Heart right ventricle (tissue), 16 donors: ENCODE data around the gene AGBL4. TPM values are rescaled to one million over a fixed set of nuclear protein-coding genes. Genes with fewer than 3 reads are reported as not detected.
A peak's percentile ranks its signal among the peaks of the same experiment; 100 is the strongest.

ENCODE experiments used
- ATAC-seq, 8 donors: fragments of 200-7000 bp; cut with Tn5 transposase; one replicate each; pipeline ENCODE4 v1.9.1; 2020; ENCODE audit warnings: mild to moderate bottlenecking in 8 of 8, moderate library complexity in 8 of 8, moderate number of reproducible peaks in 1 of 8
- DNase-seq, 2 donors: peaks; one replicate each; pipeline ENCODE4 v3.0.0-alpha.2; 2020
- H3K27ac ChIP-seq, 10 donors: fragments of 200-600 bp; sonication (generic) in 2 of 10; one replicate each; pipeline versions ENCODE4 v1.5.0 to v1.8.0; 2020 to 2022; ENCODE audit warnings: mild to moderate bottlenecking in 3 of 10
- H3K27me3 ChIP-seq, 7 donors: fragments of 200-600 bp; one replicate each; pipeline ENCODE4 v1.8.0; 2021 to 2022; ENCODE audit warnings: mild to moderate bottlenecking in 2 of 7
- H3K36me3 ChIP-seq, 9 donors: fragments of 200-600 bp; sonication (generic) in 1 of 9; one replicate each; pipeline versions ENCODE4 v1.5.0 to v1.8.0; 2020 to 2022; ENCODE audit warnings: mild to moderate bottlenecking in 2 of 9
- H3K4me1 ChIP-seq, 9 donors: fragments of 200-600 bp; sonication (generic) in 1 of 9; one replicate each; pipeline versions ENCODE4 v1.5.0 to v1.8.0; 2020 to 2022; ENCODE audit warnings: mild to moderate bottlenecking in 4 of 9
- H3K4me3 ChIP-seq, 10 donors: fragments of 200-600 bp; sonication (generic) in 2 of 10; one replicate each; pipeline versions ENCODE4 v1.5.0 to v1.8.0; 2020 to 2022; ENCODE audit warnings: mild to moderate bottlenecking in 7 of 10, moderate library complexity in 2 of 10
- H3K9me3 ChIP-seq, 11 donors: fragments of 200-600 bp in 10 of 11; sonication (generic) in 2 of 11; one replicate each; pipeline versions ENCODE4 v1.5.0 to v1.8.0; 2013 to 2022; ENCODE audit warnings: mild to moderate bottlenecking in 2 of 11, control low read depth in 1 of 11, moderate library complexity in 1 of 11
- WGBS, 2 donors: extraction: QIAGEN DNeasy Blood & Tissue Kit; methylation state at CpG; one replicate each; pipeline ENCODE4 v1.1.7; 2013; ENCODE audit warnings: inconsistent platforms in 1 of 2; 5-methylcytosine and 5-hydroxymethylcytosine counted together
- intact Hi-C, 10 donors: fragments of 100-400 bp; cut with DNase I; formaldehyde crosslinking; loops; one replicate each; pipeline versions ENCODE4 v1.11.1 to v1.14.2; 2022
- polyA plus RNA-seq, 2 donors: library from polyadenylated mRNA; stranded (reverse); fragments of 200-250 nt; gene quantifications; one replicate each; pipeline ENCODE4 v1.2.3, GENCODE V29; 2013
- total RNA-seq, 10 donors: library from RNA; stranded (reverse); fragmentation: NEBNext Ultra II Directional in 3 of 10; extraction: Animal tissue kit (Norgen Biotek cat#: 25700) in 3 of 10; gene quantifications; one replicate each; pipeline versions ENCODE4 v1.2.1 to v1.2.4, GENCODE V29; 2021 to 2023
- TF ChIP-seq, protein P1 (sequence below), 9 donors: fragments of 200-600 bp; sonication (generic) in 2 of 9; IDR thresholded peaks; one replicate each; pipeline versions ENCODE4 v1.5.0 to v1.8.0; 2021 to 2022; ENCODE audit warnings: antibody characterized with exemption in 9 of 9, mild to moderate bottlenecking in 5 of 9, moderate library complexity in 1 of 9
- donor health status: Arrhythmogenic right ventricular cardiomyopathy.
- donor health status: ischemic (EF 13 %, LVEDD 7.1; RV severe dilation, severe dysfunction).
- donor health status: healthy with polysubstance abuse.
- donor health status: DM: no; HTN: yes; CAD: no.
- donor health status: DM: no; HTN: no; CAD: no.
- donor health status: ischemic (EF 25% LVEDD 6.9; RV normal size, moderate dysfunction).
- donor health status: ischemic (EF 25% LVEDD 5.7; RV mildly dilated, moderate dysfunction).
- donor health status: healthy.
- donor health status: DM: yes; HTN: yes; CAD: no.
- donor health status: Ischemic cardiomyopathy.
- donor health status: ischemic (EF 35%, LVEDD 5.7; RV mildly dilated, moderate dysfunction).
- donor health status: nonischemic (EF 11% LVEDD 7.7; RV severe dilation, severe dysfunction).
- donor health status: DM: yes; HTN: yes; CAD: no.
- donor health status: PGD.
- donor health status: ischemic (EF 29% LVEDD 5.4; RV normal size, mild dysfunction).
- donor health status: nonischemic (EF 23%, LVEDD 6.1; RV moderate dilation, normal function).

Gene AGBL4
- total and polyA plus RNA-seq, 12 donors, result 0.04 to 0.93 (median 0.46) TPM; not detected in 2

DNA sequence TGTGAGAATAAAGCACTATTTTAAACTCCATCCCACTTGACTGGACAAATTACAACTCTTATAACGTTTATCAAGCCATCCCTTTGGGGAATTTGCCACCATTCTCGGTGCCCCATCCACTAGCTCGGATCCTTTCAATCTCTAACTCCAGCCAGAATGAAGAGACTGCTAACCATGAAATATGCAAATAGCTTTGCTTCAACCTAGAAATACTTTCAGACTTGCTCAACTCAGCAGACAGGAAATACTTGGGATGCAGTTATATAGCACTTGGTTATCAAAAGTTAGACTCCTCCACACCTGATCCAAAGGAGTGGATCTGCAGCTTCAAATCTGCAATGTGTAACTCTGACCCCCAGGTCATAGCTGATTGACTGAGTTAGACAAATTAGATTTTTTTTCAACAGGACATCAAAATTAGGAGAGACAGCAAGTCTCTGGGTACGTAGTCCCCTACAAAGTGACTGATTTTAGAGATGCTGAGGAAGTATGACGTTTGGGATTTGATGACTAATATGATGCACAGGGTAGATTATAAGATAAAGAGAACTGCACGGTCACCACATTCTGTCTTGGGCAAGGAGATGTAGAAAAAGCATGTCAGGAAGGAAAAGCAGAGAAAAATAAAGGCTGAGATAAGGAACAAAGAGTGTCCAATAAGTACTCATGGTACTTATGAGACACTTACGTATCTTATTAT is 496.0 kb downstream of the AGBL4 start:
- H3K9me3 ChIP-seq, result no peaks in the 10 kb centered on the region
- TF ChIP-seq, protein P1, sequence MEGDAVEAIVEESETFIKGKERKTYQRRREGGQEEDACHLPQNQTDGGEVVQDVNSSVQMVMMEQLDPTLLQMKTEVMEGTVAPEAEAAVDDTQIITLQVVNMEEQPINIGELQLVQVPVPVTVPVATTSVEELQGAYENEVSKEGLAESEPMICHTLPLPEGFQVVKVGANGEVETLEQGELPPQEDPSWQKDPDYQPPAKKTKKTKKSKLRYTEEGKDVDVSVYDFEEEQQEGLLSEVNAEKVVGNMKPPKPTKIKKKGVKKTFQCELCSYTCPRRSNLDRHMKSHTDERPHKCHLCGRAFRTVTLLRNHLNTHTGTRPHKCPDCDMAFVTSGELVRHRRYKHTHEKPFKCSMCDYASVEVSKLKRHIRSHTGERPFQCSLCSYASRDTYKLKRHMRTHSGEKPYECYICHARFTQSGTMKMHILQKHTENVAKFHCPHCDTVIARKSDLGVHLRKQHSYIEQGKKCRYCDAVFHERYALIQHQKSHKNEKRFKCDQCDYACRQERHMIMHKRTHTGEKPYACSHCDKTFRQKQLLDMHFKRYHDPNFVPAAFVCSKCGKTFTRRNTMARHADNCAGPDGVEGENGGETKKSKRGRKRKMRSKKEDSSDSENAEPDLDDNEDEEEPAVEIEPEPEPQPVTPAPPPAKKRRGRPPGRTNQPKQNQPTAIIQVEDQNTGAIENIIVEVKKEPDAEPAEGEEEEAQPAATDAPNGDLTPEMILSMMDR (IDR thresholded peaks at IDR 0.05), result no peak
- intact Hi-C loops, result no loop called here
- H3K27me3 ChIP-seq, result no peaks in the 10 kb centered on the region
- DNase-seq (no peak), ATAC-seq (no peak)
- no peak overlapping the region for H3K4me3 ChIP-seq
- no peaks in the 10 kb centered on the region for H3K36me3 ChIP-seq
- no peaks in the 10 kb centered on the region for H3K4me1 ChIP-seq
- 57 to 73% methylated on average over 7 of the region's 7 CpGs for WGBS, 2 donors
- H3K27ac ChIP-seq, result no peak overlapping the region

DNA sequence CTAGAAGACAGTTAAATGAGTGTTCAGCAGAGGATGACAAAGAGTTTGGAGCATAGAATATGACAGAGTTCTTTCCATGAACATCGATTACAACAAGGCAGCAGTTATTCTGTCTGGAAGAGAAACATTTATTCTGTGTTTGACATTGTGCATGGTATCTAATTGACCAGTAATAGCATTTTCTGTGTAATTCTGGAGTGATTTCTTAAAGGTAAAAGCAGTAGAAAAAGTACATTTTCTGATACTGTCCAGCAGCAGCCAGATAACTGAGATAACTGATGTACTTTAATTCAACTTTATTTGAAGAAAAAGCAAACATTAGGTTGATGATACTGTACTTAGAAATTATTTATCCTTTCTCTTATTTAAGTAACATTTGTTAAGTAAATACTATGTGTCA is 497.1 kb downstream of the AGBL4 start:
- DNase-seq, result no peak
- intact Hi-C loops, result no loop called here
- Histone ChIP-seq H3K27me3 (no peaks in the 10 kb centered on the region), H3K4me3 (no peak overlapping the region), H3K9me3 (no peaks in the 10 kb centered on the region), H3K4me1 (no peaks in the 10 kb centered on the region), H3K27ac (no peak overlapping the region), H3K36me3 (no peaks in the 10 kb centered on the region)
- ATAC-seq, result no peak
- 77 to 82% methylated on average over 1 of the region's 1 CpG for WGBS, 2 donors
- TF ChIP-seq, protein P1 (IDR thresholded peaks at IDR 0.05), result no peak

DNA sequence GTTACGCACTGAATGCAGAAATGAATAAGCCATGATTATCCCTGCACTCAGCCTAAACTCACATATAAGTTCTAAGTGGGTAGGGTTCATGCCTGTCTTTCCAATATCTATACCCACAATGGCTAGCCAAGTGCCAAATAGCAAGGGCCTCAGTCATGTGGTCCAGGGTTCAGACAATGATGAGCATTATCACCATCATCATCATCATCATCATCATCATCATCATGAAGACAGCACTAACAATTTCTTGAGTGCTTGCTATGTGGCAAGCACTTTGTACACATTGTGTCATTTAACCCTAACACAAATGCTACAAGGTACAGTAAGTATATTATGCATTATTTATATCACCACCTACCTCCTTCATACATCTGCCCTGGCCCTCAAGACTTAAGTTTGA is 500.0 kb downstream of the AGBL4 start:
- no peaks in the 10 kb centered on the region for H3K9me3 ChIP-seq
- no peaks in the 10 kb centered on the region for H3K36me3 ChIP-seq
- intact Hi-C loops, result no loop called here
- H3K4me1 ChIP-seq, result no peaks in the 10 kb centered on the region
- H3K27ac ChIP-seq, result no peak overlapping the region
- ATAC-seq (no peak), DNase-seq (no peak)
- no peak overlapping the region for H3K4me3 ChIP-seq
- no peaks in the 10 kb centered on the region for H3K27me3 ChIP-seq
- TF ChIP-seq, protein P1 (IDR thresholded peaks at IDR 0.05), result no peak
- 91 to 97% methylated on average over 1 of the region's 1 CpG for WGBS, 2 donors

DNA sequence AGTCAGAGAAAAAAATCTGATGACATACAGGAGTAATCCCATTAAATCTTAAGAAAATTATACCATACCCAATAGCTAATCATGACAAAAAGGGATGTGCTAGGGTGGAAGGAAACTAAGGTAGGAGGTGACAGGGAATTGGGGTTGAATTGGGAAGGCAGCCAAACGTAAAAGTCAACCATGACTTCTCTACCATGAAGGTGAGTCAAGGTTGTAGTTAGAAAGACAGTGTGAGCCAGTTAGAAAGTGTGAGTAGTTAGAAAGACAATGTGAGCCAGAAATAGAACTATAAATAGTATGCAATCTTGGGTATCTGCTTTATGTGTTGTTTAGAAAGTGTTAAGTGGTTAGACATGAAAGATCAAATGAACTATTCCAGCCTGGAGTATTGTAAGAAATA is 556.8 kb downstream of the AGBL4 start:
- Histone ChIP-seq H3K27me3 (no peaks in the 10 kb centered on the region), H3K4me1 (no peaks in the 10 kb centered on the region), H3K36me3 (no peaks in the 10 kb centered on the region), H3K27ac (no peak overlapping the region), H3K9me3 (peaks cover 0 to 3% (median 0%) of the 10 kb centered on the region in 11 donors), H3K4me3 (no peak overlapping the region)
- intact Hi-C loops, result no loop called here
- ATAC-seq (peak in 1 of 8 donors; percentile 22), DNase-seq (no peak)
- WGBS, 2 donors, result 27 to 36% methylated on average over 1 of the region's 1 CpG
- TF ChIP-seq, protein P1 (IDR thresholded peaks at IDR 0.05), result no peak
